BE2C (cell line): Measurements from ENCODE around the gene ZDHHC4.

Experiments
- DNase-seq: peaks from one replicate; pipeline ENCODE4 v3.0.0-alpha.2; 2020
- H3K27me3 ChIP-seq: fragments of 250-450 bp; sonication (Bioruptor Pico); 2 replicates; pipeline ENCODE4 v1.5.1; 2020; ENCODE audit warnings: mild to moderate bottlenecking
- H3K36me3 ChIP-seq: fragments of 250-450 bp; sonication (Bioruptor Pico); 2 replicates; pipeline ENCODE4 v1.5.1; 2020; ENCODE audit warnings: mild to moderate bottlenecking
- H3K4me1 ChIP-seq: fragments of 250-450 bp; sonication (Bioruptor Pico); 2 replicates; pipeline ENCODE4 v1.5.1; 2020
- H3K4me3 ChIP-seq: 2 replicates; pipeline ENCODE4 v1.5.1; 2011; ENCODE audit warnings: low read depth, low read length
- H3K9me3 ChIP-seq: fragments of 250-450 bp; sonication (Bioruptor Pico); 2 replicates; pipeline ENCODE4 v1.5.1; 2020
- TF ChIP-seq, protein P1 (sequence below): IDR thresholded peaks from 2 replicates; pipeline ENCODE4 v1.5.1; 2012; ENCODE audit warnings: mild to moderate bottlenecking, low read depth, low read length

ZDHHC4 gene

DNA sequence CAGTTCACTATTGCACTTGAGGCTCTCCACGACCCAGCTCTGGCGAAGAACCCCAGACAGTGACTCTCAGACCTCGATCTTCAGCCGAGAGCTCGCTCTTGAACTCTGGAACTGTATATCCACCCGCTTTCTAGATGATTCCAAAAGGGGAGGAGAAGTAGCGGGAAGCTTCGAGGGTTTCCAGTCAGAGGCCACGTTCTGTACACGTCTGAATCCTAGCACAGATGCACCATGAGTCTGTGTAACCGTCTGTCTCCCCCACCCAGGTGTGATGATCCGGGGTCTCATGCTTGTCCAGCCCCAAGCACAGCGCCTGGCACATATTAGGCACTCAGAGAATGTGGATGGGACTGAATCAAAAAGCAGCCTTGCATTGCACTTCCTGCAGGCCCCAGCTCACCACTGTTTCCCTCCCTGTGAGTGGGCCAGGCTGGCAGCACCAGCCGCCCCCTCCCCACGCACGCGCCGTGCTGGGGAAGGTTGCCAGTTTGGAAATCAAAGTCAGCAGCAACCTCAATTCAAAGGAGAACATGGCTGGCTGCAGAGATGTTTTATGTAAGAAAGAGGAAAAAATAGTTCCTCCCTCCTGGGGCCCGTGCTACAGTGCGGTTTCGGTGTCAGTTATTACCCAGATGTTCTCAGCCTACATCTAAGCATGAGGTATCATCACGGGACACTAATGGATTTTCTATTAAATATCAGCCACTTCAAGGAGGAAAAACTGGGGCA is 31.7 kb upstream of the ZDHHC4 start:
- Histone ChIP-seq H3K4me3 (no peak overlapping the region), H3K36me3 (no peaks in the 10 kb centered on the region), H3K4me1 (no peaks in the 10 kb centered on the region), H3K9me3 (no peaks in the 10 kb centered on the region), H3K27me3 (no peaks in the 10 kb centered on the region)
- TF ChIP-seq, protein P1, sequence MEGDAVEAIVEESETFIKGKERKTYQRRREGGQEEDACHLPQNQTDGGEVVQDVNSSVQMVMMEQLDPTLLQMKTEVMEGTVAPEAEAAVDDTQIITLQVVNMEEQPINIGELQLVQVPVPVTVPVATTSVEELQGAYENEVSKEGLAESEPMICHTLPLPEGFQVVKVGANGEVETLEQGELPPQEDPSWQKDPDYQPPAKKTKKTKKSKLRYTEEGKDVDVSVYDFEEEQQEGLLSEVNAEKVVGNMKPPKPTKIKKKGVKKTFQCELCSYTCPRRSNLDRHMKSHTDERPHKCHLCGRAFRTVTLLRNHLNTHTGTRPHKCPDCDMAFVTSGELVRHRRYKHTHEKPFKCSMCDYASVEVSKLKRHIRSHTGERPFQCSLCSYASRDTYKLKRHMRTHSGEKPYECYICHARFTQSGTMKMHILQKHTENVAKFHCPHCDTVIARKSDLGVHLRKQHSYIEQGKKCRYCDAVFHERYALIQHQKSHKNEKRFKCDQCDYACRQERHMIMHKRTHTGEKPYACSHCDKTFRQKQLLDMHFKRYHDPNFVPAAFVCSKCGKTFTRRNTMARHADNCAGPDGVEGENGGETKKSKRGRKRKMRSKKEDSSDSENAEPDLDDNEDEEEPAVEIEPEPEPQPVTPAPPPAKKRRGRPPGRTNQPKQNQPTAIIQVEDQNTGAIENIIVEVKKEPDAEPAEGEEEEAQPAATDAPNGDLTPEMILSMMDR = no peak
- no peak for DNase-seq

DNA sequence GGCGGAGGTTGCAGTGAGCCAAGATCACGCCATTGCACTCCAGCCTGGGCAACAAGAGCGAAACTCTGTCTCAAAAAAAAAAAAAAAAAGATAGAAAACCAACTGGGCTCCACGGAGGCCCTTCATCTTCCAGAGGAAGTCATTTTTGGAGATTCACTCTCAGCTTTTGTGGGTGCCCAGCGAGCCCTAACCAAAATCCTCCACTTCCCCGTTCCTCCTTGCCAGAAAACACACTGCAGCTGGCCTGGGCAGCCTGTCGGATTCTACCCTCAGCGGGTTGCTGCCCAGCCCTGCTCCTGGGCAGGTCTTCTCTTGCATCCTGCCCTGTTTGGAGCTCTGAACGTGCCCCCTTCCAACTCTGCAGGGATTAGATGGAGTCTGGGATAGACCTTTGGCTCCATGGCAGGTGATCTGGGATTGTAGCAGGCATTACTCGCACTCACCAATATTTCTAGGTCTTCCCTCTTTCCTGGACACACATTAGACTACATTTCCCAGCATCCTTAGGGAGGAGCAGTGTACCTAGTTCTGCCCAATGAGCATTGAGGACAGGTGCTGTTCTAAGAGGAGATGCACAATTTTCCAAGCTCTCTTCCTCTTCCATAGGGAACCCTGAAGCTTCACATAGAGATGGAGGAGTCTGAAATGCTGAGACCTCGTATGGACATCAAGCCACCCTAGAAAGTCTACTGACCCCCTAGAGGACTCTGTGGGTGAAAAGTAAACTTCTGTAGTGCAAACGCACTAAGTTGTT is 30.6 kb upstream of the ZDHHC4 start:
- TF ChIP-seq, protein P1 = no peak
- no peak for DNase-seq
- H3K36me3 ChIP-seq = no peaks in the 10 kb centered on the region
- H3K4me1 ChIP-seq = no peaks in the 10 kb centered on the region
- H3K4me3 ChIP-seq = no peak overlapping the region
- no peaks in the 10 kb centered on the region for H3K9me3 ChIP-seq
- H3K27me3 ChIP-seq = no peaks in the 10 kb centered on the region

DNA sequence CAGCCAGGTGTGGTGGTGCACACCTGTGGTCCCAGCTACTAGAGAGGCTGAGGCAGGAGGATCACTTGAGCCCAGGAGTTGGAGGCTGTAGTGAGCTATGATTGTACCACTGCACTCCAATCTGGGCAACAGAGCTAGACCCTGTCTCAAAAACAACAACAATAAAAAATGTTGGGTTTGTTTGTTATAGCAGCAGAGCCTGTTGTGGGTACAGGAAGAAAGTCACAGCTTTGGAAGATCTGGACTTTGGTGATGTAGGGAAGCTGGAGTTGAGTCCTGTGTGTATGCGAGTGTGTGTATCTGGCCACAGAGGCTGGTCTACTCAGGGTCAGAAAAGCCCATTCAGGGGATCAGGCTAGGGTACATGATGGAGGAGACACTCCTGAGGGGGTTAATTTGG is 29.9 kb upstream of the ZDHHC4 start:
- Histone ChIP-seq H3K4me3 (no peak overlapping the region), H3K27me3 (no peaks in the 10 kb centered on the region), H3K9me3 (no peaks in the 10 kb centered on the region), H3K36me3 (no peaks in the 10 kb centered on the region), H3K4me1 (no peaks in the 10 kb centered on the region)
- DNase-seq = no peak
- TF ChIP-seq, protein P1 = no peak

DNA sequence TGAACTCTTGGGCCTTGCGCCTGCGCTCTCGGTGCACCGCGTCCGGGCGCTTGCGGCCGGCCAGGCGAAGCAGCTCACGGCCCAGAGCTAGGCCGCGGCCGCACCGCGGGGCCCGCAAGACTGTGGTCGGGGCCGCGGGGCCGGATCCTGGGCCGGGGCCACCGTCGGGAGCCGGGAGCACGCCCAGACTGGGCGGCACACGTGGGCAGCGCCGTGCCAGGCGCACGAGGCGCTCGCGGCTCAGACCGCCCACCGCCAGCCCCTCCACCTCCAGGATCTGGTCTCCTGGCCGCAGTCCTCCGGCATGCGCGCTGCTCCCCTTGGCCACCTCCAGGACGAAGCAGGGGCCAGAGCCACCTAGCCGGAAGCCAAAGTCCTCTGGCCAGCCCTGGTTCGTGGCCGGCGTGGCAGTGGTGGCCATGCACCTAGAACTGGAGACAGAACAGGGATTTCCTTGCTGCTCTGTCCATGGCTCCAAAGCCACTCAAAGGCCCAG is 26.2 kb upstream of the ZDHHC4 start, which contains the start of gene GRID2IP:
TSS of gene GRID2IP (minus strand) at position 446 of the 496 bp plus-strand sequence. CDS start at position 421, 25 bp downstream.
- H3K27me3 ChIP-seq = no peaks in the 10 kb centered on the region
- no peaks in the 10 kb centered on the region for H3K4me1 ChIP-seq
- TF ChIP-seq, protein P1 = no peak
- H3K9me3 ChIP-seq = no peaks in the 10 kb centered on the region
- H3K36me3 ChIP-seq = no peaks in the 10 kb centered on the region
- no peak within 1 kb of the TSS for H3K4me3 ChIP-seq
- no peak for DNase-seq

DNA sequence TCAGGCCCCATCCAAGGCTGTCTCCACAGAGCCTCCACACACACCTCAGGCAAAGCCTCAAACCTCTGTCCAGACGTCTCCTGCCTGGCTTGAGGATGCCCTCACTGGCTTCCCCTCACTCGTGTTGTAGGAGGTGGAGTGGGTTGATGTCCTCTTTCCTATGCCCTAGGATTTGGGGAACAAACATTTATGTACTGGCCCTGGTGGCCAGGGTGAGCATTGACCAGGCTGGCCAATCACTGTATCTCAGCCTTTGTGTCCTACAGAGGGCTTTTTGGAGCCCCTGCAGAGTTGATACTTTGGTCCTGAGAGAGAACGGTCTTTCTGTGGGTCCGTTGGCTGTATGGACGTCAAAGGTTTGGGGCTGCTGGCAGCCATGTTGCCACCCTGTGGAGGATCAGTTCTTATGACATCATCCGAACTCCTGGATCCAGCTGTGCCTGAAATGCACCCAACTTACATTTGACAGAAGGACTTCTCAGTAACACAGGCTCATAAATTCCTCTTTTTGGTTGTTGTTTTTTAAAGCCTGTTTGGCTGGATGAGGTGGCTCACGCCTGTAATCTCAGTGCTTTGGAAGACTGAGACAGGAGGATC is 23.7 kb upstream of the ZDHHC4 start:
- Histone ChIP-seq H3K4me1 (no peaks in the 10 kb centered on the region), H3K27me3 (no peaks in the 10 kb centered on the region), H3K36me3 (no peaks in the 10 kb centered on the region), H3K4me3 (no peak overlapping the region), H3K9me3 (no peaks in the 10 kb centered on the region)
- TF ChIP-seq, protein P1 = peak; percentile 17
- DNase-seq = no peak
